ENCODE results near the gene TRAF2. TPM values are rescaled to one million over a fixed set of nuclear protein-coding genes. Genes with fewer than 3 reads are reported as not detected.

The TRAF2 gene
- total and polyA plus RNA-seq, 2 of the 13 experiments (the other 11 are each of a cell fraction or from before 2014, with no cell fraction given), result 12.4 to 13.6 TPM

GRCh38 chr9:136972743-136973142 lies 86.4 kb downstream of the TRAF2 start:
- Histone ChIP-seq H3K4me3 (replicated peaks in 1 of 3; ENCODE audit: insufficient read depth in 1 of 3, low read depth in 2 of 3, low read length in 3 of 3) (no peak overlapping the region), H4K20me1 (ENCODE audit: insufficient read depth, low read length) (no peaks in the 10 kb centered on the region), H3K9me3 (ENCODE audit: low read length) (no peaks in the 10 kb centered on the region), H3K36me3 (replicated peaks in 1 of 2; ENCODE audit: control insufficient read depth in 1 of 2, insufficient read depth in 2 of 2, low read length in 2 of 2) (no peaks in the 10 kb centered on the region), H2AFZ (ENCODE audit: low read length) (no peak overlapping the region), H3K9ac (ENCODE audit: insufficient read depth, low read depth, low read length) (no peak overlapping the region), H3K27me3 (ENCODE audit: control insufficient read depth in 1 of 2, insufficient read depth in 2 of 2, low read length in 2 of 2) (peaks cover 32 to 84% of the 10 kb centered on the region in 2 experiments), H3K27ac (ENCODE audit: extremely low read length, insufficient read depth, low read length) (no peak overlapping the region), H3K79me2 (ENCODE audit: insufficient read depth, low read length) (no peaks in the 10 kb centered on the region), H3K4me1 (ENCODE audit: insufficient read depth, low read length) (peaks cover 40% of the 10 kb centered on the region), H3K4me2 (ENCODE audit: low read depth, low read length) (no peak overlapping the region)
- no TSS peak for BruUV-seq (replicated peaks)
- no peak for FAIRE-seq
- in situ Hi-C loops (cut with HindIII; ENCODE audit: extremely low pct_ligation_motif_present, low pct_unique_long_range_greater_than_20kb), result no loop called here
- POLR2A ChIA-PET, result interaction anchor here (1.4 to 1.5 kb wide), 2 partner anchors 11 to 19 kb away, joined by 3 read pairs; partner anchors contain the start of gene PAXX
- DNase-seq (ENCODE audit: low spot score), result no peak
- ATAC-seq, result no peak
- TF ChIP-seq ZNF362 (CRISPR knock-in tag; IDR thresholded peaks at IDR 0.05; ENCODE audit: borderline replicate concordance), result no peak
- TF ChIP-seq ZNF235 (CRISPR knock-in tag; IDR thresholded peaks at IDR 0.05; ENCODE audit: borderline replicate concordance), result no peak
- TF ChIP-seq ZNF670 (CRISPR knock-in tag; IDR thresholded peaks at IDR 0.05; ENCODE audit: borderline replicate concordance), result no peak
- TF ChIP-seq DMTF1 (CRISPR knock-in tag; IDR thresholded peaks at IDR 0.05), result no peak
- TF ChIP-seq ZNF20 (CRISPR knock-in tag; IDR thresholded peaks at IDR 0.05), result no peak
- TF ChIP-seq SP2 (CRISPR knock-in tag; IDR thresholded peaks at IDR 0.05), result no peak
- TF ChIP-seq CBFB (CRISPR knock-in tag; IDR thresholded peaks at IDR 0.05), result no peak
- 6% methylated on average over 5 of the region's 13 CpGs for WGBS (ENCODE audit: low lambda C conversion rate)
- intact Hi-C loops (cut with micrococcal nuclease; ENCODE audit: unreplicated experiment), result no loop called here
- CTCF ChIA-PET (ENCODE audit: low intra/inter-chr PET ratio, low total read pairs), result no interaction called here
